Stimulated activated effector memory CD8-positive, alpha-beta T cell treated with anti-CD3 and anti-CD28 coated beads, Interleukin-12 subunit alpha, Interleukin-12 subunit beta, amount 100 ng/mL, for 72 hours (primary cell): Measurements from ENCODE around the gene TMEM14B.
"Not testable (repeated sequence)": the region's sequence is repeated elsewhere in the genome, so short reads cannot be mapped to it uniquely, and the experiment has no call there.

ENCODE experiments used
- ATAC-seq: fragments of 150-1000 bp; cut with Tn5 transposase; 2 replicates; pipeline ENCODE4 v1.10.0; 2021
- DNase-seq, 2 donors: peaks; one replicate each; pipeline ENCODE4 v3.0.0; 2021 to 2022; ENCODE audit warnings: low spot score in 2 of 2
- H3K27ac Mint-ChIP-seq: one replicate; pipeline ENCODE4 v1.8.0; 2022; ENCODE audit warnings: mild to moderate bottlenecking, mixed read lengths
- H3K36me3 Mint-ChIP-seq: one replicate; pipeline ENCODE4 v1.8.0; 2022; ENCODE audit warnings: mild to moderate bottlenecking, mixed read lengths
- H3K4me1 Mint-ChIP-seq: one replicate; pipeline ENCODE4 v1.8.0; 2022; ENCODE audit warnings: mixed read lengths
- H3K4me3 Mint-ChIP-seq: one replicate; pipeline ENCODE4 v1.8.0; 2022; ENCODE audit warnings: mild to moderate bottlenecking, mixed read lengths
- H3K9me3 Mint-ChIP-seq: one replicate; pipeline ENCODE4 v1.8.0; 2022; ENCODE audit warnings: mixed read lengths

Gene TMEM14B

DNA sequence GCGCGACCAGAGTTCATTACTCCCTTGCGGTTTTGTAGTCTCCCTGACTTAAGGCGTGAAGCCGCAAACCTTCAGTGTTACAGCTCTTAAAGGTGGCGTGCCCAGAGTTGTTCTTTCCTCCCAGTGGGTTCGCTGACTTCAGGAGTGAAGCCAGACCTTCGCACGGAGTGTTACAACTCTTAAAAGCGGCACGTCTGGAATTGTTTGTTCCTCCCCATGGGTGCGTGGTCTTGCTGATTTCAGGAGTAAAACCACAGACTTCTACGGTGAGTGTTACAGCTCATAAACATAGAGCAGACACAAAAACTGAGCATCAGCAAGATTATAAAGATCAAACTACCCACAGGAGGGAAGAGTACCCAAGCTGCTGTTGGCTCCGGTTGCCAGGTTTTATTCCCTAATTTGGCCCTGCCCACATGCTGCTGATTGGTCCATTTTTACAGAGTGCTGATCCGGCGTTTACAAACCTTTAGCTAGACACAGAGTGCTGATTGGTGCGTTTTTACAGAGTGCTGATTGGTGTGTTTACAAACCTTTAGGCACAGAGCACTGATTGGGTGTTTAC is 14.4 kb upstream of the TMEM14B start:
- Mint-ChIP-seq H3K4me1 (peaks cover 9% of the 10 kb centered on the region), H3K27ac (peak overlapping the region; percentile 50), H3K4me3 (peak overlapping the region; percentile 35), H3K36me3 (peaks cover 29% of the 10 kb centered on the region), H3K9me3 (no peaks in the 10 kb centered on the region)
- peak in 1 of 2 donors; percentile 73 for DNase-seq
- peak; percentile 80 for ATAC-seq

DNA sequence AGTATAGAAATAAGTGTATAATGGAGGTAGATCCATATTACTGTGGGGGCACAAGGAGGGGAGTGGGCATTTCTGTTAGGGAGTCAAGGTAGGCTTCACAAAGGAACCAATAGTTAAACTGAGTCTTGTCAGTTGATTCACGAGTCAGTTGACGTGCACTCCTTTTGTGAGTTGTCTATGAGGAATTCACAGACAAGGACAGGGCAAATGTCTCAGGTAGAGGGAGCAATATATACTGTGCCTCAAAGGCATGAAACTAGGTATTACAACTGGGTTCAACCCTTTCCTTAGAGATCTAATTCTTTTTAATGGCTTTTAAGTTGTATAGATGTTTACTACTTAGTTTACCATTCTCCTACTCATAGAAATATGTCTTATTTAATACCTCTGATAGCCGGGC is 13.7 kb upstream of the TMEM14B start:
- peaks cover 26% of the 10 kb centered on the region for H3K36me3 Mint-ChIP-seq
- DNase-seq (no peak), ATAC-seq (no peak)
- peak overlapping the region; percentile 50 for H3K27ac Mint-ChIP-seq
- peaks cover 9% of the 10 kb centered on the region for H3K4me1 Mint-ChIP-seq
- H3K9me3 Mint-ChIP-seq = no peaks in the 10 kb centered on the region
- peak overlapping the region; percentile 35 for H3K4me3 Mint-ChIP-seq

- ATAC-seq (no peak), DNase-seq (no peak)
- H3K9me3 Mint-ChIP-seq = no peaks in the 10 kb centered on the region
- peaks cover 8% of the 10 kb centered on the region for H3K36me3 Mint-ChIP-seq
- H3K27ac Mint-ChIP-seq = no peak overlapping the region
- H3K4me3 Mint-ChIP-seq = no peak overlapping the region
- peaks cover 9% of the 10 kb centered on the region for H3K4me1 Mint-ChIP-seq
Measured at GRCh38 chr6:10736731-10737130, 10.9 kb upstream of the TMEM14B start.

DNA sequence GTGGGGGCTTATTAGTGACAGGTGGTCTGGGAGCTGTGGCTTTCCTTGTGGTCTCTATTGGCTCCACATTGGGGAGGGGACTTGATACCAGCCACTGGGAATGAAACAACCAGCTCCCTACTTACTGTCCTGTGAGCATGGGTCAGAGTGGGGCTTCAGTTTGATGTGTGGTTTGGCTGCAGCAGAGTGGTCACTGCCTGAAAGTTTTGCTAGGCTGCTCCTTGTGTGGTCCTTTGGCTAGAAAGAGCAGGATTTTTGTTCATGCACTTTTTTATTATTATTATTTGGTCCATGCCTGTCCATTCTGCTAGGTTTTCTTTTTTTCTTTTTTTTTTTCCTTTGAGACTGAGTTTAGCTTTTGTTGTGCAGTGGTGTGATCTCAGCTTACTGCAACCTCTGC is 7.5 kb upstream of the TMEM14B start:
- DNase-seq (no peak), ATAC-seq (no peak)
- Mint-ChIP-seq H3K27ac (no peak overlapping the region), H3K4me3 (no peak overlapping the region), H3K9me3 (no peaks in the 10 kb centered on the region), H3K4me1 (no peaks in the 10 kb centered on the region), H3K36me3 (no peaks in the 10 kb centered on the region)

DNA sequence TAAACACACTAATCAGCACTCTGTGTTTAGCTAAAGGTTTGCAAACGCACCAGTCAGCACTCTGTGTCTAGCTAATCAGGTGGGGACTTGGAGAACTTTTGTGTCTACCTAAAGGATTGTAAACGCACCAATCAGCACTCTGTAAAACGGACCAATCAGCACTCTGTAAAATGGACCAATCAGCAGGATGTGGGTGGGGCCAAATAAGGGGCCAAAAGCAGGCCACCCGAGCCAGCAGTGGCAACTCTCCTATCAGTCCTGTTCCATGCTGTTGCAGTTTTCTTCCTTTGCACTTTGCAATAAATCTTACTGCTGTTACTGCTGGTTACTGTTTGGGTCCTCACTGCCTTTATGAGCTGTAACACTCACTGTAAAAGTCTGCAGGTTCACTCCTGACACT is 6.0 kb upstream of the TMEM14B start:
- not testable (repeated sequence) for DNase-seq, H3K4me3 Mint-ChIP-seq, H3K27ac Mint-ChIP-seq, H3K36me3 Mint-ChIP-seq, H3K4me1 Mint-ChIP-seq, H3K9me3 Mint-ChIP-seq, ATAC-seq

GRCh38 chr6:10742251-10742650 is 5.4 kb upstream of the TMEM14B start:
- Mint-ChIP-seq H3K27ac (no peak overlapping the region), H3K4me3 (no peak overlapping the region), H3K9me3 (no peaks in the 10 kb centered on the region), H3K36me3 (no peaks in the 10 kb centered on the region), H3K4me1 (peaks cover 6% of the 10 kb centered on the region)
- ATAC-seq (no peak), DNase-seq (no peak)

- ATAC-seq = no peak
- no peak overlapping the region for H3K27ac Mint-ChIP-seq
- H3K4me3 Mint-ChIP-seq = no peak overlapping the region
- DNase-seq = no peak
- peaks cover 7% of the 10 kb centered on the region for H3K36me3 Mint-ChIP-seq
- peaks cover 6% of the 10 kb centered on the region for H3K4me1 Mint-ChIP-seq
- no peaks in the 10 kb centered on the region for H3K9me3 Mint-ChIP-seq
Measured at GRCh38 chr6:10743515-10743914, 4.1 kb upstream of the TMEM14B start.

DNA sequence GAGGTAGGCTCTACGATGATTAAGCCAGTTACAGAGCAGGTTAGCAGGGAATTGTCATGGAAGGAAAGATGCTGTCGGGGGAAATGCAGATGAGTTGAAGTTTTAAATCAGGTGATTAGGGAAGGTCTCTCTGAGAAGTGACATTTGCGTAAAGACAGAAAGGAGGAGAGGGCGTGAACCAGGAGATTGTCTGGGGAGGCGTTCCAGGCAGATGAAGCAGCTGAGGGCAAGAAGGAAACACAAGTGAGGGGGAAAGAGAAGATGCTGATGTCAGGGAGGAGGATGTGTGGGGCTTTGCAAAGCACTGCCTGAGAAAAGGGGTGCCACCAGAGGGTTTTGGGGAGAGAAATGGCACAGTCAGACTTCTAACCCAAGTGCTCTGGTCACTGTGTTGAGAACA is 2.5 kb upstream of the TMEM14B start:
- Mint-ChIP-seq H3K9me3 (no peaks in the 10 kb centered on the region), H3K4me1 (peaks cover 17% of the 10 kb centered on the region), H3K27ac (no peak overlapping the region), H3K36me3 (peaks cover 12% of the 10 kb centered on the region), H3K4me3 (no peak overlapping the region)
- ATAC-seq = no peak
- no peak for DNase-seq

GRCh38 chr6:10746915-10747250 is 722 bp upstream of the TMEM14B start:
- Mint-ChIP-seq H3K4me1 (peaks cover 35% of the 10 kb centered on the region), H3K4me3 (peak overlapping the region; percentile 92), H3K27ac (peak overlapping the region; percentile 95), H3K9me3 (no peaks in the 10 kb centered on the region), H3K36me3 (peaks cover 28% of the 10 kb centered on the region)
- ATAC-seq = no peak
- no peak for DNase-seq

GRCh38 chr6:10749734-10750133 is 2.1 kb downstream of the TMEM14B start:
- no peak overlapping the region for H3K27ac Mint-ChIP-seq
- H3K36me3 Mint-ChIP-seq = peaks cover 57% of the 10 kb centered on the region
- H3K9me3 Mint-ChIP-seq = no peaks in the 10 kb centered on the region
- peaks cover 59% of the 10 kb centered on the region for H3K4me1 Mint-ChIP-seq
- ATAC-seq (no peak), DNase-seq (no peak)
- no peak overlapping the region for H3K4me3 Mint-ChIP-seq

GRCh38 chr6:10750568-10750967 is 3.0 kb downstream of the TMEM14B start:
- peak overlapping the region; percentile 78 for H3K27ac Mint-ChIP-seq
- H3K36me3 Mint-ChIP-seq = peaks cover 65% of the 10 kb centered on the region
- not testable (repeated sequence) for ATAC-seq, H3K9me3 Mint-ChIP-seq, DNase-seq, H3K4me3 Mint-ChIP-seq
- peaks cover 65% of the 10 kb centered on the region for H3K4me1 Mint-ChIP-seq

- ATAC-seq = peak; percentile 61
- peak overlapping the region; percentile 78 for H3K27ac Mint-ChIP-seq
- H3K4me1 Mint-ChIP-seq = peaks cover 62% of the 10 kb centered on the region
Measured at GRCh38 chr6:10751757-10752156, 4.2 kb downstream of the TMEM14B start.

GRCh38 chr6:10756085-10756484 is 8.5 kb downstream of the TMEM14B start:
- ATAC-seq (no peak), DNase-seq (no peak)
- Mint-ChIP-seq H3K36me3 (peaks cover 98% of the 10 kb centered on the region), H3K27ac (peak overlapping the region; percentile 61), H3K9me3 (no peaks in the 10 kb centered on the region), H3K4me1 (peaks cover 44% of the 10 kb centered on the region), H3K4me3 (no peak overlapping the region)

More at GRCh38 chr6:10751757-10752156, 4.2 kb downstream of the TMEM14B start:
- Mint-ChIP-seq H3K4me3 (peak overlapping the region; percentile 16), H3K36me3 (peaks cover 77% of the 10 kb centered on the region)
- not testable (repeated sequence) for DNase-seq, H3K9me3 Mint-ChIP-seq

- H3K27ac Mint-ChIP-seq = no peak overlapping the region
- peaks cover 15% of the 10 kb centered on the region for H3K4me1 Mint-ChIP-seq
- H3K9me3 Mint-ChIP-seq = no peaks in the 10 kb centered on the region
- no peak overlapping the region for H3K4me3 Mint-ChIP-seq
- ATAC-seq (no peak), DNase-seq (no peak)
- peaks cover 79% of the 10 kb centered on the region for H3K36me3 Mint-ChIP-seq
Measured at GRCh38 chr6:10759312-10759839, 11.8 kb downstream of the TMEM14B start.

DNA sequence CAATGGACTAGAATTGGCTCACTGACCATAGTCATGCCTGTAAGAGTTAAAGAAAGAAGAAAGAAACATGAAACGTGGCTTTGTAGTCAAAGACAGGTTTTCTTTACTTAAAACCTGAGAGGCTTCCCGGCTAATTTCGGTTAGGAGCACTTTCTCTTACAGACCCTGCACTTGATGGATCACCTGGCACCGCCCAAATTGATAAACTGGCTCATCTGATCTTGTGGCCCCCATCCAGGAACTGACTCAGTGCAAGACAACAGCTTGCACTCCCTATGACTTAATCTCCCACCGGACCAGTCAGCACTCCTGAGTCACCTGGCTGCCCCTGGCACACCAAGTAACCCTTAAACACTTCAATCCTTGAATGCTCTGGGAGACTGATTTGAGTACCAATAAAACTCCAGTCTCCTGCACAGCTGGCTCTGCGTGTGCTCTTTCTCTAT is 12.3 kb downstream of the TMEM14B start:
- Mint-ChIP-seq H3K4me1 (peaks cover 10% of the 10 kb centered on the region), H3K4me3 (no peak overlapping the region), H3K9me3 (no peaks in the 10 kb centered on the region), H3K36me3 (peaks cover 74% of the 10 kb centered on the region), H3K27ac (peak overlapping the region; percentile 14)
- peak; percentile 82 for ATAC-seq
- DNase-seq = no peak

DNA sequence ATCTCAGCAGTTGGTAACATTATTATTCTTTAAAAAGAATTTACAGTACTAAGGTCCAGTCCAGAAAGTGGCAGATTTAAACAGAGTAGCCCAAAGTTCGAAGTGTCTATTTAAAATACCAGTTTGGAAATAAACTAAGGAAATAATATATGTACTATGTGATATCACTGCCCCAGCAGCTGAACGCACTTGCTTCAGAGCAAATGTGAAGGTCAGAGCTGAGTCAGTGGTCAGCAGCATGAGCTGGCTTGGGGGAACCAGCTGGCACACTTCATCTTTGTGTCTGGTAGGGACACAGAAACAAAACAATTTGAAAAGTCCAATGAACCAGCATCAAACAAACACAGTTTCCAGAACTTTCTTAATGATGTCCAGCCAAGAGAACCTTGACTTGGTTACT is 15.4 kb downstream of the TMEM14B start:
- H3K36me3 Mint-ChIP-seq = peaks cover 47% of the 10 kb centered on the region
- no peak overlapping the region for H3K27ac Mint-ChIP-seq
- H3K9me3 Mint-ChIP-seq = no peaks in the 10 kb centered on the region
- H3K4me1 Mint-ChIP-seq = peaks cover 6% of the 10 kb centered on the region
- no peak for DNase-seq
- no peak overlapping the region for H3K4me3 Mint-ChIP-seq
- ATAC-seq = no peak
